ENCODE measurements around the gene METRNL.
A peak's percentile ranks its signal among the peaks of the same experiment; 100 is the strongest.
"Not testable (repeated sequence)": the region's sequence is repeated elsewhere in the genome, so short reads cannot be mapped to it uniquely, and the experiment has no call there.

METRNL gene

DNA sequence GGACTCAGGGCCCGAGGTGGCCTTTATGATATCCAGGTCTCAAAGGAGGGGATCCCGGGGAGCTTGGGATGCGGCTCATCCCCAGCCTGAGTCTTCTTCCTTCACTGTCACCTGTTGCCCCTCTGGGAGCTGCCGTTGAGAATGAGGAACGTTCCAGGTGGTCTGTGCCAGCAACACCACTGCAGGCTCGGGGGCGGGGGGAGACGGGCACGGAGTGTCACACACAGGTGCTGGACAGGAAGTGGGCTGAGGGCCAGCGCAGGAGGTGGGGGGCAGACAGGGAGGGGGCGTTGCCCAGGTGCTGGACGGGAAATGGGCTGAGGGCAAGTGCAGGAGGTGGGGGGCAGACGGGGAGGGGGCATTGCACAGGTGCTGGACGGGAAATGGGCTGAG lies 28.2 kb downstream of the METRNL start:
- DNase-seq (ENCODE audit: low spot score): no peak

DNA sequence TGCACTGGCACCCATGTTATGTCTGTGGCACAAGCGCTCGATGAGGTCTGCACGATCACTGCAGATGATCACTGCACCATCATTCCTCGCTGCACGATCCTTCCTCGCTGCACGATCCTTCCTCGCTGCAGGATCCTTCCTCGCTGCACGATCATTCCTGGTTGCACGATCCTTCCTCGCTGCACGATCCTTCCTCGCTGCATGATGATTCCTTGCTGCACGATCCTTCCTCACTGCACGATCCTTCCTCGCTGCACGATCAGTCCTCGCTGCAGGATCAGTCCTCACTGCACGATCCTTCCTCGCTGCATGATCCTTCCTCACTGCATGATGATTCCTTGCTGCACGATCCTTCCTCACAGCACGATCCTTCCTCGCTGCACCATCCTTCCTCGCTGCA lies 29.3 kb downstream of the METRNL start:
- DNase-seq (ENCODE audit: low spot score): no peak

DNA sequence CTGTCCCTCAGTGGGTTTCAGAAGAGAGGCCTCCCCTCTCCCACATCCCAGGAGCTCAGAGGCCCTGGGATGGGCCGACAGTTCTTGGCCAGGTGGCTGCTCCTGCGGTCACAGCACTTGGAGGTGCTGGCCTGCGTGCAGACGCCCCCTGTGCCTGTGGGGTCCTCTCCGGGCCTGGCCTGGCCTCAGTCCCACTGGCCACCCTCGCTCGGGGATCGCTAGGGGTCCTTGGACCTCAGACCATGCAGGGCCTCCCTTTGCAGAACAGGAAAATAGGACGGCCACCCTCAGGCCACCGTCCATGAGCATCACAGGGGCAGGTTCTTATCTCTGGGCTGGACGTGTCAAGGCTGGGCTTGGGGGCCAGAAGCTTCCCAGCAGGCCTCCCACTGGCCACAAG lies 30.0 kb downstream of the METRNL start:
- DNase-seq (ENCODE audit: low spot score): no peak

DNA sequence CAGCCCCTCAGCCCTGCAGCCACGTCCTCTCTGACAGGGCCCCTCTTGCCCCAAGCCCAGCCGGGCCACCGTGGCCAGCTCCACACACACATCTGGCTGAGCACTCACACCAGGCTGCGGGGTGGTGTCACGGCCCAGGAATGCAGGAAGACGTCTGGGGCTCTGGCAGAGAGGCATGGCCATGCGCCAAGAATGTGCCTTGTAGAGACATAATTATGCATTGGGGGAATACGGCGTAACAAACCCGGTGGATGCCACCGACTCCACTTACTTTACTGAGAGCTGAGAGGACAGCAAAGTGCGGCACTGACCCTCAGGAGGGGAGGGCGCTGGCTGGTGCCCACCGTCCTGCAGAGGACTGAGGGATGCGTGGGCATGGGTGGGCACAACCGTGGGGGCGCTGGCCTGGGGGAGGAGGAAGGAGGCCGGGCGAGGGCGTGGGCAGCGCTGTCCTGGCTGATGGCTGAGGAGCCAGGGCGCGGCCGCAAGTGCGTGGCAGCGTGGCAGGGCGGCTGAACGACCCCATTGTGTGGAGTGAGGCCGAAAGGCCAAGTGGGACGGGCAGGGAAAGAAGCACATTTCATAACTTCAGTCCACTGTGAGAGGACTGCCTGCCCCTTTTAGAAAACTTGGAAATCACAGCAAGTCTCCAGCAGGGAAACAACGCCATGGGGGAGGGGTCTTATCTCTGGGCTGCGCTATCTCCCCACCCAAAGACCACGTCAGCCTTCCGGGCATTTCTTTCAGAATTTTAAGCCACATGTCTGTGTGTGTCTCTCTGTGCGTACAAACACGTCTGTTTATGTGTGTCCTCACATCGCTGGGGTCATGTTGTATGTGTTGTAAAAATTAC lies 30.6 kb downstream of the METRNL start:
- DNase-seq (ENCODE audit: low spot score): peak; percentile 95

DNA sequence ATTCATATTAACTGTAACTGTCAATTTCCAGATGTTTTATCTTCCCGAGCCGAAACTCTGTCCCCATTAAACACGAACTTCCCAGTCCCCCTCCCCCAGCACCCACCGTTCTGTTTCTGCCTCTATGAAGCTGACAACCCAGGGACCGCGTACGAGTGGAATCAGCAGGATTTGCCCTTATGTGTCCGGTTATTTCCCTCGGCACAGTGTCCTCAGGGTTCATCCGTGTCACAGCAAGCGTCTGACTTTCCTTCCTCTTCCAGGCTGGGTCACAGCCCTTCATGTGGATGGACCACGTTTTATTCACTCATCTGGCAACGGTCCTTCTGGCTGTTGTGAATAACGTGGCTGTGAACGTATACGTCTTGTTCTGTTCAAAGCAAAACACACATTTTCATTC lies 31.3 kb downstream of the METRNL start:
- peak; percentile 44 for DNase-seq (ENCODE audit: low spot score)

DNA sequence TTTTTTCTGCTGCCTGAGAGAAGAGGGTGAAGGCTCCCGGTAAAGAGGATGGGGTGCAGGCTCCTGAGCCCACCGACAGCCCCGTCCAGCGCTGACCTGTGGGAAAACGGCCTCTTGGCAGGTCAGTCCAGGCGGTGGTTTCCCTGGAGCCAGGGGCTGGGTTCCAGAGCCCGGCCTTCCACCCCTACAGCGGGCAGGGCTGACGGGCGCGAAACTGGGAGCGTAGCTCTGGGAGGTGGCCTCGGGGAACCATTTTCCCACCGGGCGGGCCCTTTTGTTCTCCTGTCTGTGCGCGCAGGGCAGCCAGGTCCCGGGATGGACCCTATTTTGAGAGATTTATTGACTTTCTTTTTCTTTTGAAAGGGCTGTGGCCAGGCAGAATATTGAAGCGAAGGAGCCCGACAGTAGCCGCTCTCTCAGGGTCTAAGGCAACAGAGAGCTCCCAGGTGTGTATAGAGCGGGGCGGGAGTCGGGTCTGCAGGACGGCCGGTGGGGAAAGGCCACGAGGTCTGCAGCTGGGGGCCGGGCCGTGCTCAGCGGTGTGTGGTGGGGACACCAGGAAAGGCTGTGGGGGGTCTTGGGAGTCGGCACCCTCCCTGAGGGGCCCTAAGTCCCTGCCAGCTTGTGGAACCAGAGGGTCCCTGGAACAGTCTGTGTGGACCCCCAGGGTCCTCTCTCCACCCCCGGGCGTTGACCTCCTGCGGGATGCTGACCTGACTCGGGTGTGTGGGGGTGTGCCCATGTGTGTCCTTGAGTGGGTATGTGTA lies 32.3 kb downstream of the METRNL start:
- DNase-seq (ENCODE audit: low spot score): no peak

DNA sequence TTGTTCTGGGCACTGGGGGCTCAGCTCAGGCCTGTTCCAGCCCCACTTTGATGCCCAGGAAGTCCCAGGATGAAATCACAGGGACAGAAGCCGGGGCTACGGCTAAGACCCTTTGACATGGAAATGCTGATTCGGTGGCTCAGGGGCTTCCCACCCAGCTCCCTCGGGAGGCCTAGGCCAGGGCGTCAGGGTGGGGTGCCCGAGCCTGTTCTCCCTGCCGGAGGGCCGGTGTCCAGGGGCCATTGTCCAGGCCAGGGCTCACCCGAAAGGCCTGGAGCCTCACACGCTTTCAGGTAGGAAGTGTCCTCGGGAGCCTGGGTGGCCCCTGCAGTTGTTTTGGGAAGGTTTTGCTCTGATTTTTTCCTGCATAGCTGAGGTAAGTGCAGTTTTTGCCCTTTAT lies 34.0 kb downstream of the METRNL start:
- DNase-seq (ENCODE audit: low spot score): no peak

DNA sequence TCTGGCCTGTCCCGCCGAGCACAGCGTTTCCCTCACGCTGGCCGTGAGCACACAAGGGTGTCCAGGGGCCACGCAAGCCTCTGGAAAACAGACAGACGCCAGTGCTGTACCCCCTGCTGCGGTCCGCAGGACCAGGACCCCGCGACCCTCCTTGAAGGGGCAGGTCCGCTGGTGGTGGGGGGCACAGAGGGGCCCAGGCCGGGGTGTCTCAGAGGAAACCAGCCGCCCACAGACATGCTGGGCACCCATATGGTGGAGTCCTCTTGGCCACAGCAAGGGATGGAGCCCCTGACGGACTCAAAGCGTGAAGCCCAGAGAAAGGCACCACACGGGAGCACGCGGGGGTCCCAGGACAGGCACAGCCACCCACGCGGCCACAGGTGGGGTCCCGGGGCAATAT lies 34.4 kb downstream of the METRNL start:
- no peak for DNase-seq (ENCODE audit: low spot score)

DNA sequence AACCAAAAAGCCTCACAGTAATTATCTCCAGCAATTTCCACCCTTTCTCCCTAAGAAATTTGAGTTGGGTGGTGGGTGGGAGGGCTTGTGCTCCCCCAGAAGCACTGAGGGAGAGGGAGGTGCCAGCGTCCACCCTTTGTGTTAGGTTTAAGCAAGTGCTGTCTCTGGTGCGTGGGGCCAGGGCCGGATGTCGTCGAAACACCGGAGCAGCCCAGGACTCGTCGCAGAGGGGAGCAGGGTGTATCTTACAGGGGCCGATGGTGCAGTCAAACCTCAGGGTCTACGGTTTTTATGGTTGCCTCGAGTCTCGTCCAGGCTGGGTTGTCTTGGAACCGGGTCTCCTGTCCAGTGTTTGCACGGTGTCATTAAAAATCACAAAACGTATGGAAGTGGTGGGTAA lies 35.3 kb downstream of the METRNL start:
- DNase-seq (ENCODE audit: low spot score): no peak

DNA sequence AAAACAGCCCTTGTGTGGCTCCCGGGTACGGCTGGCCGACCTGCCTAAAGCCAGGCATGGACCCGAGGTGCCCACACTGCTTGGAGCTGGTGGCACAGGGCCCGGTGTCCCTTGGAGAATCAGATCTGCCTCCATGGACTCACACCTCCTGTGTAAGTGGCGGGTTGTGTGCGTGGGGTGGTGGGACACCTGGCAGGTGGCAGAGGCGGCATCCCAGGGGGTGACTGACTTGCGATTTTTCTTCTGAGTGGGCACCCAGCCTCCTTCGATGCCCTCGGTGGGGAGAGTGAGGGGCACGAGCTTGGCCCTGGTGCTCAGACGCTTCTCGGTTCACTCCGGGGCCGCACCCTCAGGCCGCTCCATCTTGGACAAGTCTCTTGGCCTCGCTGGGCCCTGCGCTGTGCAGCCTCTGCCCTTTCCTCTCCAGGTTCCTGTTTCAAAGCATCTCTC lies 35.8 kb downstream of the METRNL start:
- no peak for DNase-seq (ENCODE audit: low spot score)

DNA sequence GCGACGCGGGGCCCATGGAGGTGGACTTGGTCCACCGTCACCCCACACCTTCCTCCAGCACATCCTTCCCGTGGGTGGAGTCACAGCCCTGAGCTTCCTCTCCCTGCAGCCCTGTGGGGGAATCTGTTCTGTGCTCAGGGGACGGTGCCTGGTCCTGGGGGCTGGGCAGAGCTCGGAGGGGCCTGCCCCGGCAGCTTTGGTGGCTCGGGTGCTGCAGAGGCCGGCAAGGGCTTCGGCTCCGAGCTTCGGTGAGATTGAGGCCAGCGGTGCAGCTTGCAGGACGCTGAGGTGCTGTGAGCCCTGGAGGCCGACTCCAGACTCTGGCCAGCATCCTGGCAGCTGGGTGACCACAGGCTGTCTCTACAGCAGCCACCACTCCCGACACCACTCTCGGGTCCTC lies 36.4 kb downstream of the METRNL start:
- no peak for DNase-seq (ENCODE audit: low spot score)

DNA sequence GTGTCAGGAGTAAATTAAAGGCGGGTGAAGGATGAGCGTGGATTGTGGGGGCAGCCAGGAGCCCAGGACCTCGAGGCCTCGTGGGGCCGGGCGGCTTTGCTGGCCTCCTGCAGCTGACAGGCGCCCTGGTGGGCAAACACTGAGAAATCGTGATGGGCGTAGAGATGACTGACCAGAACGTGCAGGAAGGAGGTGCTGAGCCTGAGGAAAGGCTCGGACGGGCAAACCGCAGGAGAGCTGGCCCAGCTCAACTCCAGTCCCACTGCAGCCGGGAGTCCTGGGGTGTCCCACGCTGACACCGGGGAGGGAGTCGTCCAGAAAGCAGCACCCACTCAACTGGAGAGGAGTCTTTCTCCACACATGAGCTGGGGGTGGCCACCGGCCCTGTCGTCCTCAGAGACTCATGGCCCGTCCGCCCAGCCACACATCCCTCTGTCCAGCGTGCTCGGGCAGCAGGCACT lies 36.9 kb downstream of the METRNL start:
- no peak for DNase-seq (ENCODE audit: low spot score)

DNA sequence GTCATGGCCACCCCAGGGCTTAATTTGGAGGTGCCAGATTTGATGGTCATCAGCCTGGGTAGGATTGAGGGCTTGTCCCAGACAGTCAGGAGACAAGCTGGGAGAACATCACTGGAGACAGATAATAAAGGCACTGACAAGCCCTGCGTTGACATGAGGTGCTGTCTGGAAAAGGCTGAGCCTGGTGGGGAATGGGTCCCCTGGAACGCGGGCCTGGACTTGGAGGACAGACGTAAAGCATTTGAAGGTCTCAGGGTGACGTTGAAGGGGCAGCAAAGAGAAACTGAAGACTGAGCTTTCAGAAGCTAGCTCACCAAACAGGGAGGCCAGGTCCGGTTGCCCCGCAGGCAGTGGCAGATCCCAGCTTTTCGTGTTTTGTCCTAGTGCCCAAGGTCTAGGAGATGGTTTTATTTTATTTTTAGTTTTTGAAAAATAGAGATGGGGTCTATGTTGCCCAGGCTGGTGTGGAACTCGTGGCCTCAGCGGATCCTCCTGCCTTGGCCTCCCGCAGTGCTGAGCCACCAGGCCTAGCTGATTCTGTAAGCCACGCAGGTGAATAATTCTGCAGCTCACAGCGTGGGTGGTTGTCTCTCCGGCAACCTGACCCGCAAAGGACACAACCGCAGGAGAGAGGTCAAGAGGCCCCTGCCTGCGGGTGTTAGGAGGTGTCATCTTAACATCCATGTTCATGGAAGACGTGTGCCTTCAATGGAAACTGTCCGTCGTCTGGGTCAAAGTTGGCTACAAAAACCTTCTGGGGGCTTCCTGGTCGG lies 37.6 kb downstream of the METRNL start:
- DNase-seq (ENCODE audit: low spot score): no peak

DNA sequence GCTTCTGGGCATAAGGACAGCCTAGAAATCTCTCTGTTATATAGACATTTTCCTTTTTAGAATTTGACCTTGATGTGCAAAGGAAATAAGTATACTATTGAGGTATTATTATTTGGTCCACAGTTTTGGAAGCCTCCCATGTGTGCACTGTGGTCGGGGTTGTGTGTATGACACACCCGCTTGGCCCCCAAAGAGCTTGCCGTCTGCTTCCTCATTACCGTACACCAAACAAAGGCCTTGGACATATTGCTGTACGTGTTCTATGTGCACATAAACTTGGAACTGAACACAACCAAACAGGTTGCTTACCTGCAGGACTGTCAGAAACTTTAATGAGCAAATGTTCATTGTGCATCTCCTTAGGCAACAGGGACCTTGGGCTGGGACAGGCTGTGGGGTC lies 38.2 kb downstream of the METRNL start:
- no peak for DNase-seq (ENCODE audit: low spot score)

DNA sequence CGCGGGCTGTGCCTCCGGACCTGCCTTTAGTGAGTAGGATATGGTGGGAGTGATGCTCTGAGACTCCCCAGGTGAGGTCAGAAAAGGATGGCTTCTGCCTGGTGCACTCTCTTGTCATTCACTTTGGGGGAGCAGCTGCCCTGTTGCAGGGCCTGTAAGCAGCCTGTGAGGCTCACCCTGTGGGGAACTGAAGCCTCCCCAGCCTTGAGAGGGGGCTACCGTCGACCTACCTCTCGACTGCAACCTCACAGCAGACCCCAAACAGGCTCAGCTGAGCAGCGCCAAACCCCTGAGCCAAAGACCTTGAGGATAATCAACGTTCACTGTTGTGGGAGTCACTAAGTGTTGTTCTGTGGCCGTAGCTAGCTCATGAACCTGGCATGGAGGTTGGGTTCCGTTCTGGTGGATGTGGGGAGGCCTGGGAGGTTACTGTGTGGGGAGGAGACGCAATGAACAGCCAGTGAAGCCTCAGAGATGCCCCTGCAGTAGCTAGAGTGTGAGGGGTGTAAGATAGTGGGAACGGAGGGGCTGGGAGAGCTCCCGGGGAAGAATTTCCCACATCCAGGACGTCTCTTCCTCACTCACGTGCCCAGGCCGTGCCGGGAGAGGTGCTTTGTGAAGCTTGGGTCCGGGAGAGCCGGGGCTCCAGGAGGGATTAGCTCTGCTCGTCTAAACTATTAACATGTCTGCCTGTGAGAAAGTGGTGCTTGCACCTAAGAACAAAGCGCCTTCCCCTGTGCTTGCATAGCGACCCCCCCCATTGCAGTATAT lies 38.8 kb downstream of the METRNL start:
- DNase-seq (ENCODE audit: low spot score): no peak

DNA sequence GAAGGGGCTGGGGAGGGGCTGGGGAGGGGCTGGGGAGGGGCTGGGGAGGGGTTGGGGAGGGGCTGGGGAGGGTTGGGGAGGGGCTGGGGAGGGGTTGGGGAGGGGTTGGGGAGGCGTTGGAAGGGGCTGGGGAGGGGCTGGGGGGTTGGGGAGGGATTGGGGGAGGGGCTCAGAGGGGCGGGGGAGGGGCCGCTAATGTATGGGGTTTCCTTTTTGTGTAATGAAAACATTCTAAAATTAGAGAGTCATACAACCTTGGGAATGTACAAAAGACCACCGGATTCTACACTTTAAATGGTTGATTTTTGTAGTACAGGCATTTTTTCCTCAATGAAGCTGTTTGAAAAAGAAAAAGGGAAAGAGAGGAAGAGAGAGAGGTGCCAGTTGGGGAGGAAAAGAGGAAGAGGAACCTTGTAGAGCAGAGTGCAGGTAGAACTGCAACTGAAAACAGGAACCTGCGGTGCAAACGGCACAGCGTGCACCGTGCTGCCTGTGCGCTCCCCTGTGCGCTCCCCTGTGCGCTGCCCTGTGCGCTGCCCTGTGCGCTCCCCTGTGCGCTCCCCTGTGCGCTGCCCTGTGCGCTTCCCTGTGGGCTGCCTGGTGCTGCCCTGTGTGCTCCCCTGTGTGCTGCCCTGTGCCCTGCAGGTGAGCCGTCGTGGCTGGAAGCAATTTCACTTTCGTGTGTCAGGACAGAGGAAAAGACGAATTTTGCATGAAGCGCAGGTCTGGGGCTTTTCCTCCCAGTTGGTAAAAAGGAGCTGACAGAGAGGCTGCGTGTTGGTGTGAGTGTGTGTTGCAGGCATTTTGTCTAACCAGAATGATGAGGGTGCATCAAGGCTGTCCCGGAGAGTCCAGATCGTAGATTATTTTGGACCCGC lies 40.8 kb downstream of the METRNL start:
- DNase-seq (ENCODE audit: low spot score): no peak

DNA sequence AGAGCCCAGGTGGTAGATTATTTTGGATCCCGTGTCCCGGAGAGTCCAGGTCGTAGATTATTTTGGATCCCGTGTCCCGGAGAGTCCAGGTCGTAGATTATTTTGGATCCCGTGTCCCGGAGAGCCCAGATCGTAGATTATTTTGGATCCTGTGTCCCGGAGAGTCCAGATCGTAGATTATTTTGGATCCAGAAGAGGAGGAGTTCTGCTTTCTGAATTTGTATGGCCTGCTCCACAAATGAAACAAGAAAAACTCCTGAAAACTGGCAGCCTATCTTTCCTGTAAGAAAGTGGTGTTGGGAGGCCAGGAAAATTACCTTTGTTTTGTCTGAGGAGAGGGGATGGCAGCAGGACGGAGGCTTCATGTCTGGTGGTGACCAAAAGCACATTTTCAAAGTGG lies 42.1 kb downstream of the METRNL start:
- DNase-seq (ENCODE audit: low spot score): not testable (repeated sequence)

DNA sequence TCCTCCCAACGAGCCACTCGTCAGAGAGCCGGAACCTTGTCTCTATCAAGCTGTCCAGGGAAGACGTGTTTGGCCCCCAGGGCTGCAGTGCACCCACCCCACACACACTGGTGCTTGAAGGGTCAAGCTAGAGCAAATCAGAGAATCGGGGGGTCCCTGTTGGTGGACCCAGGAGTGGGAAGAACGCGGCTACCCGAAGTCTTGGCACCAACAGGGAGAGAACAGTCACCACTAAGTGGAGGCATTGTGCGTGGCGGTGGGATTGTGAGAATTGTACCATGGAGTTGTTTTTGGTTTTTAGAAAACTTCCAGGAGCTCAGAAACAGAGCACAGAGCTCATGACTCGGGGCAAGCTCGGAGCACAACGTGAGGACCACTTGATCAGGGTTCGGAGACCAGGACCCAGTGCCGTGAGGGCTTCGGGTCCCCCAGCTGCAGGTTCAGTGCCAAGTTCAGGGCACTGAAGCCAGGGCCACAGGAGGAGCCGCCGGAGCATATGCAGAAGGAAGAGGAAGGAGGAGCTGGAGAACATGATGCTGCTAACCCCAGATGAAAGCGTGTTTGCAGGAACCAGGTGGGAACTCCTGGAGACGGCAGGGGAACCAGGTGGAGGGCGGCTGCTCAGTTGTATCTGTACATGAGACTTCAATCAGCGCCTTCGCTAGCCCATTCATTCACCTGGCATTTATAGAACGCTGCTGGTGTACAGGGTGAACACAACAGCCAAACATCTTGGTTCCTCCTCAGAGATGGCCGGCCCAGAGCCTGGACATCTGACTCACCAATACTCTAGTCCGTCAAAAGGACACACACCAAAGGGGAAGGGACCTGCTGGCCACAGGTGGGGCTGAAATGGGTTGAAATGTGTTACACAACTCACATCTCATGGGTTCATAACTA lies 42.8 kb downstream of the METRNL start:
- peak; percentile 43 for DNase-seq (ENCODE audit: low spot score)

DNA sequence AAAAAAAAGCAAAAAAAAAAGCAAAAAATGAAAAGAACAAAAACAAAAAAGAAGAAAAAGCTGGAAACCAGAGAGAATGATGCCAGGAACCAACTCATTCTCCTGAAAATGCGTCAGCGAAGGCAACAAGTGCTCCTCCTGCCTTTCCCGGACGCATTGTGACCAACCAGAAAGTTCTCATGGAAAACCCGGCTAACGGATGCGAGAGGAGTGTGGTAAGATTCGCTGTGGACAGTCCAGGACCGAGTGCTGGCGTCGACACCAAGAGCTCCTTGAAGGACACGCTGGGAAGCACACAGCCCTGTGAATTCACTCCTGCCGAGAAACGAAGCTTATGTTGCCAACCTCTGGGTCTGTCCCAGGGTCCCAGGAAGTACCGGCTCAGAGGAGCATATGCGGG lies 43.4 kb downstream of the METRNL start:
- DNase-seq (ENCODE audit: low spot score): peak; percentile 72
